ENCODE measurements around the gene ARHGAP12.

- TF ChIP-seq EZH2 (IDR thresholded peaks at IDR 0.05; ENCODE audit: insufficient read depth, poor library complexity, severe bottlenecking) (no peak), EZH2phosphoT487 (IDR thresholded peaks at IDR 0.05; ENCODE audit: insufficient read depth, low read depth) (no peak)
Measured at GRCh38 chr10:31945392-31945791, 16.8 kb upstream of the ARHGAP12 start.
